HG03342 (cell line): Measurements from ENCODE around the gene FBLN7.

Experiments
- ATAC-seq: cut with Tn5 transposase; IDR thresholded peaks from one replicate; pipeline ENCODE4 v1.9.1; 2021; ENCODE audit warnings: mild to moderate bottlenecking, moderate library complexity; ENCODE audit not compliant: unreplicated experiment

FBLN7 gene

DNA sequence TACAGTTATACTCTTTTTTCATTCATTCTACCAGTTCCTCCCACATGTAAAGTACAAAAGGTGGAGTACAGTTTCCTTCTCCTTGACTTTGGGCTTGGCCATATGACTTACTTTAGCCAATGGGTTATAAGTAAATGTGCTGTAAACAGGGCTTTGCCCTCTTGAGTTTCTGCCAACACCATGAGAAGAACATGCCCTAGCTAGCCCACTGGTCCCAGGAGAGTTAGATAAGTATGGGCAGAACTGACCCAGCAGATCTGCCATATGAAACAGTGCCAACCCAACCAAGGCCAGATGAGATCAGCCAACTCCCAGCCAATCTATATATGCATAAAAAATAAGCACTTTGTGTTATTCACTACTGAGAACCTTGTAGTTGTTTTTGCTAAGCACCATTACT is 91.2 kb downstream of the FBLN7 start:
- ATAC-seq: no peak

DNA sequence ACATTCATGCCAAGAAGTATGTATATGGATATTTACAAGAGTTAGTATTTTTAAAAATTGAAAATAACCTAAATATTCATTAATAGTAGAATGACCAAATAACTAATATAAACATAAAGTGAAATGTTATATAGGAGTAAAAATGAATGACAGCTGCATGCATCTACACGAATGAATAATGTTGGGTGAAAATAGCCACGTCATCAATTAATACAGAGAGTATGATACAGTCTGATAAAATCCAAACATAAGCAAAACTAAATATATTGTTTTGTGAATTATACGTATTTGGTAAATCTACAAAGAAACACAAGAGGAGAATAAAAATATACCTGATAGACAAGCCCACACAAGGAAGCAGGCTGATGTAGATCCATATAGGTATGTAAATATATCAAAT is 92.2 kb downstream of the FBLN7 start:
- ATAC-seq: no peak
